C4-2B (cell line): ENCODE data around the gene ITGB5.

Experiments
- ZFX ChIP-seq: fragments of 450-650 bp; IDR thresholded peaks from 2 replicates; pipeline ENCODE4 v1.6.1; 2017
- TF ChIP-seq, protein P1 (sequence below): fragments of 450-650 bp; conservative IDR thresholded peaks from 2 replicates; pipeline ENCODE4 v1.5.1; 2017; ENCODE audit warnings: mild to moderate bottlenecking

DNA sequence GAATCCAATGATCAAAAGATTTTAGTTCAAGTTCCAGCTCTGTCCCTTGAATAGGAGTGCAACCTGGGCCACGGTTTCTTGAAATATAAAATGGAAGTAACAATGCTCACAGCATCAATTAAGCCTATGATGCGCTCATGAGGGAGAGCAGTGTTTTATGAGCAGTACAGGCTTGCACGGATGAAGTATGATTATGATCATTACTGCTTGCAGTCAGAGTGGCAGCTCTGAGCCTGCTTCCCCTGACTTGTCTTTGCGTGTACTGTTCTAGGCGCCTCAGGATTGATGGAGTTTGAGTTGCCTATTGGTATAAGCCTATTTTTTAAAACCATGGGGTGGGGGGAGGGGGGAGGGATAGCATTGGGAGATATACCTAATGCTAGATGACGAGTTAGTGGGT, 37.0 kb downstream of the ITGB5 start:
- TF ChIP-seq, protein P1, sequence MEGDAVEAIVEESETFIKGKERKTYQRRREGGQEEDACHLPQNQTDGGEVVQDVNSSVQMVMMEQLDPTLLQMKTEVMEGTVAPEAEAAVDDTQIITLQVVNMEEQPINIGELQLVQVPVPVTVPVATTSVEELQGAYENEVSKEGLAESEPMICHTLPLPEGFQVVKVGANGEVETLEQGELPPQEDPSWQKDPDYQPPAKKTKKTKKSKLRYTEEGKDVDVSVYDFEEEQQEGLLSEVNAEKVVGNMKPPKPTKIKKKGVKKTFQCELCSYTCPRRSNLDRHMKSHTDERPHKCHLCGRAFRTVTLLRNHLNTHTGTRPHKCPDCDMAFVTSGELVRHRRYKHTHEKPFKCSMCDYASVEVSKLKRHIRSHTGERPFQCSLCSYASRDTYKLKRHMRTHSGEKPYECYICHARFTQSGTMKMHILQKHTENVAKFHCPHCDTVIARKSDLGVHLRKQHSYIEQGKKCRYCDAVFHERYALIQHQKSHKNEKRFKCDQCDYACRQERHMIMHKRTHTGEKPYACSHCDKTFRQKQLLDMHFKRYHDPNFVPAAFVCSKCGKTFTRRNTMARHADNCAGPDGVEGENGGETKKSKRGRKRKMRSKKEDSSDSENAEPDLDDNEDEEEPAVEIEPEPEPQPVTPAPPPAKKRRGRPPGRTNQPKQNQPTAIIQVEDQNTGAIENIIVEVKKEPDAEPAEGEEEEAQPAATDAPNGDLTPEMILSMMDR, result no peak
- no peak for TF ChIP-seq ZFX
